Measurements from ENCODE around the gene KRT82. TPM values are rescaled to one million over a fixed set of nuclear protein-coding genes. Genes with fewer than 3 reads are reported as not detected.

The KRT82 gene
- polyA plus RNA-seq, 1 of the 3 experiments (the other 2 are of a cell fraction) = not detected

DNA sequence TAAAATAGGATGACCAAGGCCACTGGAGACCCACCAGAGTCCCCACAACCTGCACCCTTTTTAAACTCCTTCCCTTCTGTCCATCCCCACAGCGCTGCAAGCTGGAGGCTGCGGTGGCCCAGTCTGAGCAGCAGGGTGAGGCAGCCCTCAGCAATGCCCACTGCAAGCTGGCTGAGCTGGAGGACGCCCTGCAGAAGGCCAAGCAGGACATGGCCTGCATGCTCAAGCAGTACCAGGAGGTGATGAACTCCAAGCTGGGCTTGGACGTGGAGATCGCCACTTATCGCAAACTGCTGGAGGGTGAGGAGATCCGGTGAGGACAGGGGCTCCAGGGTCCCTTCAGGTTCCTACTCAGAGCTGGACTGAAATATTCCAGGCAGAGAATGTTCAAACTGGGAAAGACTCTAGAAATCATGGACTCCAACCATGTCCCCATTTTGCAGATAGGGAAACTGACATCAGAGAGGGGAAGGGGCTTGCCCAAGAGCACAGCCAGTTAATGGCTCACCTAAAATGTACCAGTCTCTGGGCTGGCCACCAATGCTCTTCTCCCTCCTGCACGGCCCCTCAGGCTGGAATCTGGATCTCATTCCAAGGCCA, 56.0 kb downstream of the KRT82 start:
- peaks cover 35% of the 10 kb centered on the region for H3K27me3 ChIP-seq (ENCODE audit: insufficient read depth)
- ChIA-PET CTCF (interaction anchor here (1.1 to 3.1 kb wide), 5 partner anchors 21 to 535 kb away, joined by 3 to 18 read pairs (median 6); no protein-coding TSS in a partner anchor), POLR2A (no interaction called here)
- TF ChIP-seq MAX (IDR thresholded peaks at IDR 0.05; ENCODE audit: low read depth) = no peak
- TF ChIP-seq MXI1 (IDR thresholded peaks at IDR 0.05; ENCODE audit: low read depth, low read length) = no peak
- no peak for TF ChIP-seq TAF1 (IDR thresholded peaks at IDR 0.05; ENCODE audit: borderline replicate concordance, low read depth, low read length)
- TF ChIP-seq IRF3 (IDR thresholded peaks at IDR 0.05; ENCODE audit: low read depth, low read length) = no peak
- TF ChIP-seq RCOR1 (IDR thresholded peaks at IDR 0.05; ENCODE audit: low read length) = no peak
- no peak for TF ChIP-seq RXRA (IDR thresholded peaks at IDR 0.05; ENCODE audit: borderline replicate concordance, low read depth)
- TF ChIP-seq, protein P1, sequence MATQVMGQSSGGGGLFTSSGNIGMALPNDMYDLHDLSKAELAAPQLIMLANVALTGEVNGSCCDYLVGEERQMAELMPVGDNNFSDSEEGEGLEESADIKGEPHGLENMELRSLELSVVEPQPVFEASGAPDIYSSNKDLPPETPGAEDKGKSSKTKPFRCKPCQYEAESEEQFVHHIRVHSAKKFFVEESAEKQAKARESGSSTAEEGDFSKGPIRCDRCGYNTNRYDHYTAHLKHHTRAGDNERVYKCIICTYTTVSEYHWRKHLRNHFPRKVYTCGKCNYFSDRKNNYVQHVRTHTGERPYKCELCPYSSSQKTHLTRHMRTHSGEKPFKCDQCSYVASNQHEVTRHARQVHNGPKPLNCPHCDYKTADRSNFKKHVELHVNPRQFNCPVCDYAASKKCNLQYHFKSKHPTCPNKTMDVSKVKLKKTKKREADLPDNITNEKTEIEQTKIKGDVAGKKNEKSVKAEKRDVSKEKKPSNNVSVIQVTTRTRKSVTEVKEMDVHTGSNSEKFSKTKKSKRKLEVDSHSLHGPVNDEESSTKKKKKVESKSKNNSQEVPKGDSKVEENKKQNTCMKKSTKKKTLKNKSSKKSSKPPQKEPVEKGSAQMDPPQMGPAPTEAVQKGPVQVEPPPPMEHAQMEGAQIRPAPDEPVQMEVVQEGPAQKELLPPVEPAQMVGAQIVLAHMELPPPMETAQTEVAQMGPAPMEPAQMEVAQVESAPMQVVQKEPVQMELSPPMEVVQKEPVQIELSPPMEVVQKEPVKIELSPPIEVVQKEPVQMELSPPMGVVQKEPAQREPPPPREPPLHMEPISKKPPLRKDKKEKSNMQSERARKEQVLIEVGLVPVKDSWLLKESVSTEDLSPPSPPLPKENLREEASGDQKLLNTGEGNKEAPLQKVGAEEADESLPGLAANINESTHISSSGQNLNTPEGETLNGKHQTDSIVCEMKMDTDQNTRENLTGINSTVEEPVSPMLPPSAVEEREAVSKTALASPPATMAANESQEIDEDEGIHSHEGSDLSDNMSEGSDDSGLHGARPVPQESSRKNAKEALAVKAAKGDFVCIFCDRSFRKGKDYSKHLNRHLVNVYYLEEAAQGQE (IDR thresholded peaks at IDR 0.05; ENCODE audit: low read depth, low read length) = no peak
- TF ChIP-seq, protein P2, sequence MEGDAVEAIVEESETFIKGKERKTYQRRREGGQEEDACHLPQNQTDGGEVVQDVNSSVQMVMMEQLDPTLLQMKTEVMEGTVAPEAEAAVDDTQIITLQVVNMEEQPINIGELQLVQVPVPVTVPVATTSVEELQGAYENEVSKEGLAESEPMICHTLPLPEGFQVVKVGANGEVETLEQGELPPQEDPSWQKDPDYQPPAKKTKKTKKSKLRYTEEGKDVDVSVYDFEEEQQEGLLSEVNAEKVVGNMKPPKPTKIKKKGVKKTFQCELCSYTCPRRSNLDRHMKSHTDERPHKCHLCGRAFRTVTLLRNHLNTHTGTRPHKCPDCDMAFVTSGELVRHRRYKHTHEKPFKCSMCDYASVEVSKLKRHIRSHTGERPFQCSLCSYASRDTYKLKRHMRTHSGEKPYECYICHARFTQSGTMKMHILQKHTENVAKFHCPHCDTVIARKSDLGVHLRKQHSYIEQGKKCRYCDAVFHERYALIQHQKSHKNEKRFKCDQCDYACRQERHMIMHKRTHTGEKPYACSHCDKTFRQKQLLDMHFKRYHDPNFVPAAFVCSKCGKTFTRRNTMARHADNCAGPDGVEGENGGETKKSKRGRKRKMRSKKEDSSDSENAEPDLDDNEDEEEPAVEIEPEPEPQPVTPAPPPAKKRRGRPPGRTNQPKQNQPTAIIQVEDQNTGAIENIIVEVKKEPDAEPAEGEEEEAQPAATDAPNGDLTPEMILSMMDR (IDR thresholded peaks at IDR 0.05) = no peak
- TF ChIP-seq FOSL2 (IDR thresholded peaks at IDR 0.05; ENCODE audit: borderline replicate concordance, low read depth) = no peak
- TF ChIP-seq TEAD4 (IDR thresholded peaks at IDR 0.05; ENCODE audit: borderline replicate concordance, insufficient read depth) = no peak
- no peaks in the 10 kb centered on the region for H3K36me3 ChIP-seq (replicated peaks in 1 of 2; ENCODE audit: control insufficient read depth in 1 of 2, insufficient read depth in 2 of 2, low read length in 1 of 2)
- H3K4me2 ChIP-seq = no peak overlapping the region
- no peaks in the 10 kb centered on the region for H3K79me2 ChIP-seq (ENCODE audit: insufficient read depth)
- H3K9me2 ChIP-seq = no peaks in the 10 kb centered on the region
- H3K27ac ChIP-seq (ENCODE audit: low read depth in 2 of 2, low read length in 1 of 2) = no peak overlapping the region
- H2AFZ ChIP-seq (ENCODE audit: low read depth) = no peak overlapping the region
- no peak for DNase-seq
- no peaks in the 10 kb centered on the region for H4K20me1 ChIP-seq (ENCODE audit: insufficient read depth)
- H3K4me1 ChIP-seq (ENCODE audit: control insufficient read depth in 1 of 2, insufficient read depth in 2 of 2, low read depth in 1 of 2, low read length in 1 of 2) = no peaks in the 10 kb centered on the region; a peak in 1 of 4 replicates
- H3K9ac ChIP-seq = no peak overlapping the region
- H3K4me3 ChIP-seq (ENCODE audit: low read depth in 2 of 2, low read length in 1 of 2) = no peak overlapping the region
- H3K9me3 ChIP-seq = no peaks in the 10 kb centered on the region
- no peaks in the 10 kb centered on the region for H3F3A ChIP-seq (replicated peaks; ENCODE audit: insufficient read depth)
- WGBS (ENCODE audit: low lambda C conversion rate) = 62% methylated on average over 8 of the region's 8 CpGs

Measured in SK-N-SH (cell line).